HG02763 (cell line): ENCODE measurements around the gene MSTO1.
"Not testable (repeated sequence)": the region's sequence is repeated elsewhere in the genome, so short reads cannot be mapped to it uniquely, and the experiment has no call there.

Experiments used
- ATAC-seq: cut with Tn5 transposase; IDR thresholded peaks from one replicate; pipeline ENCODE4 v1.9.1; 2021; ENCODE audit warnings: mild to moderate bottlenecking, moderate library complexity; ENCODE audit not compliant: unreplicated experiment

Gene MSTO1

DNA sequence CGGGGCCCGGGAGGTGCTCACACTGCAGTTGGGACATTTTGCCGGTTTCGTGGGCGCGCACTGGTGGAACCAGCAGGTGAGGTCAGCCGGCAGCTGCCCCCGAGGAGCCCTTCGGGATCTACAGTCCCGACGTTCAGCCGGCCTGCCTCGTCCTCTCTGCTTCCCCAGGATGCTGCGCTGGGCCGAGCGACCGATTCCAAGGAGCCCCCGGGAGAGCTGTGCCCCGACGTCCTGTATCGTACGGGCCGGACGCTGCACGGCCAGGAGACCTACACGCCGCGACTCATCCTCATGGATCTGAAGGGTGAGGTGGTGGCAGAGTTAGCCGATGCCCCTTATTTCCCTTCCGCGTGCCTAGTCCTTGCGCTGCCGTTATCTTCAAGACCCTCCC, 234 bp downstream of the MSTO1 start:
- ATAC-seq: not testable (repeated sequence)

DNA sequence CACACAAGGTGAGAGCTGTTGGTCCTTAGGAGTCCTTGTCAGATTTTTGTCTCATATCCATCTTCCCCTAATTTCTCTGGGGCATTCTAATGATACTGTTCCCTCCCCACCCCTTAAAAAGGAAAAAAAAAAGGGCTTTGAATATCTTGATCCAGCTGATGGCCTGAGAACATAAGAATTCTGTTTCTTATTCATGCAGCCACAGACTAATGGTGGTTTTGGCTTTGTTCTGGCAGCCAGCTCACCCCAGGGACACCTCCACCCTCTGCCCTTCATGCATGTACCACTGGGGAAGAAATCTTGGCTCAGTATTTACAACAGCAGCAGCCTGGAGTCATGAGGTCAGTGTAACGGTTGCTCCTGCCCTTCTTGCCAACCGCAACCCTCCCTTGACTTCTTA, 3.2 kb downstream of the MSTO1 start:
- not testable (repeated sequence) for ATAC-seq

DNA sequence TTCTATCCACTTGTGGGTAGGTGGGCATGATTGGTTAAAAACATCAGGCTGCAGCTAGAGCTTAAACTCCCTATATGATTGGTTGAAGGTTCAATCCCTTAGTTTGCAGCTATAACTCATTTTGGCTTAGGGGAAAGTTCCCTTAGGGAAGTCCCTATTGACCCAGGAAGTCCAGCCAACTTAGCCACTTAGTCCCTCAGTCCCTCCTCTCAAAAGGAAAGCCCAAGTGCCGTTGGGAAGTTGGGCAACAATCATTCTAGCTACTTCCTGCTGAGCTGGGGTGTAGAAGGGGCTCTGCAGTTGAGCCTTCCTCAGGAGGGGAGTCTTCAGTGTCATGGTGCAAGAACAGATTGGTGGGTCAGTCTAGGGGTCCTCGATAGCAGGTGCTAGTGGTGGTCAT, 12.2 kb downstream of the MSTO1 start:
- no peak for ATAC-seq

DNA sequence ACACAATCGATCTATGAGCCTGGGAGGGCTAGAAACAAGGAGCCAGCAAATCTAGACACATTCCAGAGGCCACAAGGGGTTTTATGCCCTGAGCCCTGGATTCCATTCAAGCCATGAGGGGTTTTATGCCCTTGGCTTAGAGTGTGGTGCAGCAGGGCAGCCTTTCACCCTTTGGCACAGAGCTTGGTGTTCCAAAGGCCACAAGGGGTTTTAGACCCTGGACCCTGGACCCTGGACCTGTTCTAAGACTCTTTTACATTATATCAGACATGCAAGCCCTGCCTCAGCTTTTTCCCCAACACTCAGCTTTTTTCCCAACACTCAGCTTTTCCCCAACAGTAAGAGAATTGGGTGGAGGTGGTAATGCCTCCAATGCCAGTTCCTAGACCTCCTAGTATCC, 13.3 kb downstream of the MSTO1 start:
- ATAC-seq: no peak

DNA sequence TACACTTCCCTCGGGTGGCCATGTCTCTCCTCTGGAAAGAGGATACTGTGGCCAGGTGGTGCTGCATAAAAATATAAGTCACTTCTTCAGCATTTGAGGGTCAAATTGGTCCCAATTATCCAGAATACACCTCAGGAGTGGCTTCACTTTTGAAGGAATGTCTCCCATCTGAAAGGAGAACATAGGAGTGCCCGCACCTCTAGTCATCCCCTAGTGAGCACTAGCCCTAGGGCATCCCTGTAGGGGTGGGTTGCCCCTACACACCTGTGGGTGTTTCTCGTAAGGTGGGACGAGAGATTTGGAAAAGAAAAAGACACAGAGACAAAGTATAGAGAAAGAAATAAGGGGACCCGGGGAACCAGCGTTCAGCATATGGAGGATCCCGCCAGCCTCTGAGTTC, 16.4 kb downstream of the MSTO1 start:
- not testable (repeated sequence) for ATAC-seq

DNA sequence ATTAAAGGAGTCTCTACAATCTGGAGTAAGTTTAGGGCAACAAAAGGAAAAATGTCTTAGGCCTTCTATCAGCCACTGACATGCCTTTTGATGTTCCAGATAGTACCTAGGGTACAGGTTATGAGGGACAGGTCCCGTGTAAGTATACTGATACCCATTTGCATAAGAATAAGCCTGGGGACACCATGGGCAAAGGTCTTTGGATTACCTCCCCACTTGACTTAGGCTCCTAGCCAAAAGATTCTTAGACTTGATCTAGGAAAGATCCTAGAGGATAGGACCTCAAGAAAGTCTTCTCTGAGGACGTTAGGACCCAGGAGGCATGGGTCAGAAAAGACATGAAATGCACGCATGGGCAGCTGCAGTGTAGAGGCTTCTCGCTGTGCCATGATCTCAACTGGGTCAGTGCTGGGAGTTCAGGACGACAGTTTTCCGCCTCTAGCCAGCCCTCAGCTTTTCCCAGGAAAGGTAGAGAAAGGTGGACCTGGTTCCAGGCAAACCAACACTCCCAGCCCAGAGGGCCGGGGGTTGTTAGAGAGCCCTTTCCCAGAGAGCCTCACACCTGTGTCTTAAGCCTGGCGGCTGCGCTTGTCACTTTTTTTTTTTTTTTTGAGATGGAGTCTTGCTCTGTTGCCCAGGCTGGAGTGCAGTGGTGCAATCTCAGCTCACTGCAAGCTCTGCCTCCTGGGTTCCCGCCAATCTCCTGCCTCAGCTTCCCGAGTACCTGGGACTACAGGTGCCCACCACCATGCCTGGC, 26.6 kb downstream of the MSTO1 start:
- ATAC-seq: no peak

DNA sequence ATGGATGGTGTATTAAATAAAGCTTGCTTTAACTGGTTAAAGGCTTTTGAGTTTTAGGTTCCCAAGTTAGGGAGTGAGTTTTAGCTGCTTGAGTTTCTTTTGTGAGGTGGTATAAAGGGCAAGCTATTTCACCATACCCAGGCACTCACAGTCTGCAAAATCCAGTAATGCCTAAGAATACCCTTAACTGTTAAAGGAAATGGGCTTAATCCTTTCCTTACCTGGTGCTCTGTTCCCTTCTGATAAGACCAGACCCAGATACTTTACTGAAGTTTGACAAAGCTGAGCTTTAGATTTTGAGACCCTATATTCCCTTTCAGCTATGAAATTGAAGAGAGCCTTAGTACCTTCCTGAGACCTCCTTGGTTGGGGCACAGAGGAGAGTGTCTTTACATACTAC, 30.3 kb downstream of the MSTO1 start:
- ATAC-seq: no peak

DNA sequence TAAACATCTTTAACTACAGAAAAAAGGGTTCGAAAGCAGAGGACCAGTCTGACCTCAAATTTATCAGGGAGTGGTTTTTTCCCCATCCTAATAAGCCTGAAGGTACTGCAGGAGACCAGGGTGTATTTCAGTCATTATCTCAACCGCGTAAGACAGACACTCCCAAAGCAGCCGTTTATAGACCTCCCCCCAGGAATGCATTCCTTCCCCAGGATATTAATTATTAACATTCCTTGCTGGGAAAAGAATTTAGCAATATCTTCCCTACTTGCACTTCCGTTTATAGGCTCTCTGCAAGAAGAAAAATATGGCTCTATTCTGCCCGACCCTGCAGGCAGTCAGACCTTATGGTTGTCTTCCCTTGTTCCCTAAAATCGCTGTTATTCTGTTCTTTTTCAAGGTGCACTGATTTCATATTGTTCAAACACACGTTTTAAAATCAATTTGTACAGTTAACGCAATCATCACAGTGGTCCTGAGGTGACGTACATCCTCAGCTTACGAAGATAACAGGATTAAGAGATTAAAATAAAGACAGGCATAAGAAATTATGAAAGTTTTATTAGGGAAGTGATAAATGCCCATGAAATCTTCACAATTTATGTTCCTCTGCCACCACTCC, 32.7 kb downstream of the MSTO1 start:
- ATAC-seq: not testable (repeated sequence)

DNA sequence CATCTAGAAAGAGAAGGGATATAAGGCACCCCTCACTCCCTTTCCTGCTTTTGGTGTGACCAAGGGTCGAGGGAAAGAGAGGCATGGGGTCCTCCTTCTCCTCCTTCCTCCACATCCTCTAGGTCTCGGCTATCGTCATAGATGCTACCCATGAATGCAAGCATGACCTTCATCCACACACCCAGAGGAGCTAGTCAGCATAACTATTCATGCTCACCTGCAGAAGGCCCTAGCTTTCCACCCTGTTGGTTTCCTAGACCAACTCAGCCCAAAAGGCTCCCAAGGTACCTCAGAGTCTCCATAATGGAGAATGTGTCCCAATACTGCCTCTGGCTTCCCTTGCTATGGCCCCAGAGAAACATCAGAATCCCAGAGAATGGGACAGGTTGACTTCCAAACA, 33.2 kb downstream of the MSTO1 start:
- no peak for ATAC-seq

DNA sequence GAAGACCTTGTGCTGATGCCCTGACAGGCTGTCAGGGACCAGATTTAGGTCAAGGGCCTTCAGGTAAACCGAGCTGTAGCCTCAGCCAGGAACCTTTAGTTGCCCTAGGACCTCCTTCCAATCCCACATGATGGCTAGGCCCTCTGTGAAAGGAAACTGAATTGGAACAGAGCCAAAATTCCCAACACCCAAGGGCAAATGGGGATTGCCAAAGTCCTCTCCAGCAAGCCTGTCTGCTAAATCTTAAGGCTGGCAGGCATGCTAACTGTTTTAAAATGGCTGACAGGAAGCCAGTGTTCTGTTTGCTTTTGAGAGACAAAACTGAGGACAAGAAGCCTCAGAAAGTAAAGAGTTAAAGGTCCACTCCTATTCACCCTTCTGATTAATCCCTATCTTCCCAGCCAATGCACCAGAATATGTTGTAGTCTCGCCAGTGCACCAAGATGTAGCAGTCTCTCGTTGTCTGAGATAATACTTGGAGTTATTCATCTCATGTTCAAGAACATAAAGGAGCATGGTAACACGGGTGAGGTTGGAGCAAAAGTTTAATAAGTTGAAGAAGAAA, 35.1 kb downstream of the MSTO1 start:
- no peak for ATAC-seq

DNA sequence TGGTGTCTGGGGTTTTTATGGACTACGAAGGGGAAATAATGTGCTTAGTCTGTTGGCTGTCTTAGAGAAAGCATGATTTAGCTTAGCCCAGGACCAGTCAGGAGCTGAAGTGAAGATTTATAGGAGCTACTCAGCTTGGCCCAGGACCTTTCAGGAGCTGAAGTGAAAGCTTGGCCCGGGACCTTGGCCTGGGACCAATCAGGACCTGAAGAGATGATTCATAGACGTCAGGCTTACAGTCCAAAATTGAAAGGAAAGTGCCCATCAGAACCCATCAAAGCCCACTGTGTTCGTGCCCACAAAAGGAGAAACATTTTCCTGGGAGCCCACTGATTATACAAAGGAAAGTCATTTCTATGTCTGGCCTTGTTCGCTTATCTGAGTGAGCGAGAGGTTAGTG, 35.6 kb downstream of the MSTO1 start:
- no peak for ATAC-seq

DNA sequence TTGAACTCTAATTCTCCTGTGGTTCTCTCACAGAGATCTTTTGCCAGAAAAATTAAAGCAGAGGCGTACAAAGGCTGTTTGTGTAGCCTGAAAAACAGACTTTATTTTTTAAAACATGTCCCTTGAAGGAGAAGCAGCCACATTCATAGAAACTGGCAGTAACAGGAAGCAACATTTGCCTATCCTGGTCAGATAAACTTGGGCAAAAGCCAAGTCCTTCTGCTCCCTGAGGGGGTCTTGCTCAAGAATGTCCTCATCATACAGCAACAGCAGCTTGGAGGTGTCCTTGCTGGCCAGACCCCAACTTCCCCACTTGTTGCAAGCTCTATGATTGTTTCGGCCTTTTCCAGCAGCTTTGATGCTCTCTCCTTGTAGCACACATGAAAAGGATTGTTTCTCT, 36.3 kb downstream of the MSTO1 start:
- ATAC-seq: no peak

DNA sequence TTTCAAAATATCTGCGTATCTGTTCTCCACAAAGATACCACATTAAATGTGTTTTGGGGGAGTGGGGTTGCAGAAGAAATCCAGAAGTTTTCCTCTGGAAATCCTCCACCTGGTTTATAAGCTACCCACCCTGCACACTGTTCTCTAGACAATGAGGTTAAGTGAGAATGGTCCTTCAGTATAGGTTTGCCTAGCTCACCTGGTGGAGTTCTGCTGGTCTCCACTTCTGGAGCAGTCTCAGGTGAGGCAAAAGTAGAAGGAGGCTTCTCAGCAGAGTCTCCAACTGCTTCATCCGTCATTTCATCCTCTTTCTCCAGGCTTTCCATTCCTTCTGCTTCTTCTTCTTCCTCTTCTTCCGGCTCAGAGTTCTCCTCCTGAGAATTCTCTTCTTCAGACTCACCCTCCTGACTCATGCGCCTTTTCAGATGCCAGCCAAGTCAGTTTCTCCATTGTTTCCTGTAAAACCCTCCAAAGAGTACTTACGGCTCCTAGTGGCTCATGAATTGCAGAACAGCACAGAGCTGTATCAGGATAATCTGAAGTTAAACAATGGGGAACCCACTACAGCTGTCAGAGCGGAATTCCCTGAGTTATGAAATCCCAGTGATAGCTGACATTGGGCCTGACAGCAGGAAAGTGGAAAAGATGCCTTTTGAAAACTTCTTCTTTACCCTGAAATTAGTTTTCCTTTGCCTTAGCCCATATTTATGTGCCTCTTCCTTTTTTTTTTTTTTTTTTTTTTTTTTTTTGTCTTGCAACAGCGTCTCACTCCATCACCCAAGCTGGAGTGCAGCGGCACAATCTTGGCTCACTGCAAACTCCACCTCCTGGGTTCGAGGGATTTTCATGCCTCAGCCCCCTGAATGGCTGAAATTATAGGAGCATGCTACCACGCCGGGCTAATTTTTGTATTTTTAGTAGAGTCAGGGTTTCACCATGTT, 38.5 kb downstream of the MSTO1 start:
- no peak for ATAC-seq

DNA sequence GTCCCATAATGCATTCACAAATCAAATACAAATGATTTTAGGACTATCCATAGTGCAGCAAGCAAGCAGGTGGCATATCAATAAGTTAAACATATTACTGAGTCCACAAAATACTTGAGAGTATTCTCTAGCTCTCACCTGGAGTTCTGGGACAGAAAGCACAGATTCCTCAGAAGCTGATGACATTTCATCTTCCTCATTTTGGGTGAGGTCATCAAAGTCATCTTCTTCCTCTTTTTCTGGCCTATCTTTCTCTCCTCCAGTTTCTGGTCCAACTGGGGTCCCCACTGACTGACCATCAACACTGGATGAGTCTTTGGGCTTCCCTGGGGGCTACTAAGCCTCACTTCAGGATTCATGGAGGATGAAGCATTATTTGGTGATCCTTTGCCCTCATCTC, 39.7 kb downstream of the MSTO1 start:
- no peak for ATAC-seq

DNA sequence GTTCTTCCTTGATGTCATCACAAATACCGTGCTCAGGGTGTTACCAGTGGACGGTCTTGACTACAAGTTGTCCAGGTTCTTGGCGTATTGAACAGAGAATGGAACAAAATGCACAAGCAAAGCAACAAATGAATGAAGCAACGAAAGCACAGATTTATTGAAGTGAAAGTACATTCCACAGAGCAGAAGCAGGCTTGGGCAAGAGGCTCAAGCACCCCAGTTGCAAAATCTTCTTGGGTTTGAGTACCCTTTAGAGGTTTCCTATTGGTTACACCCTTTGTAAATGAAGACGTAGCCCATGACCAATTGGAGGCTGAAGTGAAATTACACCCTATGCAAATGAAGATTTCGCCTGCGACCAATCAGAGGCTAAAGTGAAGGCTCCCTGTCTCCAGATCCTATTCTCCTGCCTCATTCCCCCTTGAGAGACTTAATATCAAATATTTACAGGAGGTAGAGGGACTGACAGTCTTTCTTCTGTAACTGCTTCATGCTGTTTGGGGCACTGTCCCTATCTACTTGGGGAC, 40.3 kb downstream of the MSTO1 start:
- ATAC-seq: no peak

DNA sequence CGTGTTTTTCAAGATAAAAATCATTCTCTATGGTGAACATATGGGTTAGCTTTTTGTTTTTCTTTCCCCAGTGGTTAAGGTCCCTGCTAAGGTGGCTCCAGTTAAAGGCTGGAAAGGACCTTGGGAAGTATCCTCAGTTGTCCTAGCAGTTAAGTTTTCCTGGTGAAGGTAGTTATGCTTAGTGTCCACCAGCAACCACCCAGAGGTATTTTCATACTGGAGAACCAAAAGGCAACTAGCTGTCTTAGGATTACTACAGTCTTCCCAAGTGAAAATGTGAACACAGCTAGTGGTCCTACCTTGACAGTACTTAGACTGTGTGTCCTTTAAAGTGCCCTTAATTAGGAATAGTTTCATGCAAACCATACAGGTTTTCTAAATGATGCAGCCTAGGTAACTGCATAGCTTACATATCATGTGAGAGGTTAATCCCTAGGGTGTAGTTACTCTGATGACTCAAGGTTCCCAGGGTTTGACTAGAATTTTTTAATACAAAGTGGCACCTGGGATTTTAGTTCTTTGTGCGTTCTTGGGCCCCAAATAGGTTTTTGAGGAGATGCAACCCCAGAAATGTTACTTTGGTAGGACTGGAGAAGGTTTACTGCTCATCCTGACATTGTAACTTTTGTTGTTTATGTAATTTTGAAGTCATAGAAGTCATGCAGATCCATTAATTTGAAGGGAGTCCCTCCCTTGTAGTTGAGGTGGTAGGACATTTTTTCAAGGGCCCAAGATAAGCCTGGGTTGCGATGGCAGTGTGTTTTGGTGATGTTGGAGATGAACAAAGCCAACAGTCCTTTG, 42.0 kb downstream of the MSTO1 start:
- ATAC-seq: no peak

DNA sequence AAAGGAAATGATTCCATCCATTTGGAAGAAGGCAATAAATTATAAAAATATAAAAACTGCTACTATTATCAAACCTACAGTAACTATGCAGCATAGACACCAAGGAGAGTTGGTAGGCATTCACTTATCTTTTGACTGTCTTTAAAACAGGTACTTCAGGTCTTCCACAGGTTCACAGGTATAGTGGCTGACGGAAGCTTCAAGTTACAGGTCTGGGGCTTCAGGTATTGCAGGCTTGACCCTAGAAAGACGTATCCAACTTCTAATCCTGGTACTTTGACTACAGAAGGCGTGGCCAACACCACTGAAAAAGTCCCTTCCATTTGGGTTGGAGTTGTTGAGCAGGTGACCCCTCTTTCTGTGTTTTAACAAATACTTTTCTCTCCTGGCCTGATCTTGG, 42.9 kb downstream of the MSTO1 start:
- no peak for ATAC-seq

DNA sequence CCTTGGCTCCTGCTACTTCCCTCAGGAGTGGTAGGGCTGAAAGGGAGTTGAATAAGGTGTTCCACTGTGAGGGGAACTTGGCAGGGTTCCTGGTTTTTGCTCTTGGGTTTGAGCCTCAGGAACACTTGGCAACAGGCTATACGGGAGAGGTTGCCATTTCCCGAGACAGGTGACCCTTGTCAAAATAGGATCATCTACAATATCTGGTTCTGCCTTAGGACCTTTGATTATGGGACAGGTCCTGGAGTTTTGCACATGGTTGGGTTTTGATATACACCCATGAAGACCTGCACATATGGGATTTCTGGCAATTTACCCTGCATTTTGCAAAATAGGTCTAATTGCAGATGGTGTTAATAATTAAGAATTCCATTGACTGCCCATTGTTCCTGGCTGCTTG, 47.4 kb downstream of the MSTO1 start:
- no peak for ATAC-seq

DNA sequence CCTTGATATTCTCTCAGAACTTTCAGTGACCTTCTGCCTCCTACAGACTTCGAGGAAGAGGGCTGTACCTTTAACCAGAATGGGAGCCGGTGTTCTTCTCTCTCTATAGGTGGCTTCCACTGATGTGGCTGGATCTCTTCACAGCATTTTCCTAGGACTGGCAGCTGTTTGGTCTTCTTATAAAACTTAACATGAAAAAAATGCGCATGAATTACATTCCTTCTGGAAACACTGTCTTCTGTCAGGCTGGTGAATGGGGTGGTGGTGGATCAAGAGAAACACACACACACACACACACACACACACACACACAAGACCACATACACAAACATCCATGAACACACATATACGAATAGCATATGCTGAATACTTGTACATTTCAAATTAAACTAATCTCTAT, 51.2 kb downstream of the MSTO1 start:
- not testable (repeated sequence) for ATAC-seq
